ENCODE measurements around the gene RRAGD.

GRCh38 chr6:89353702-89354392 lies 58.2 kb downstream of the RRAGD start:
- TF ChIP-seq CTCF (IDR thresholded peaks at IDR 0.05) (no peak), POLR2A (IDR thresholded peaks at IDR 0.05) (no peak)
